Posterior vena cava (tissue), 2 donors: ENCODE results near the gene NDUFA11. TPM values are rescaled to one million over a fixed set of nuclear protein-coding genes. Genes with fewer than 3 reads are reported as not detected.

Experiments
- total RNA-seq, 2 donors: library from RNA; stranded (reverse); fragmentation: NEBNext Ultra II Directional; extraction: Animal tissue kit (Norgen Biotek cat#: 25700); gene quantifications; one replicate each; pipeline ENCODE4 v1.2.1, GENCODE V29; 2021
- donor health status: DM: yes; HTN: yes; CAD: no.
- donor health status: DM: yes; HTN: yes; CAD: no.

NDUFA11 gene
- total RNA-seq, 2 donors from 2014 or later = 161 to 193 TPM

Other genes with a start within 250 kb of the NDUFA11 start
- gene MICOS13, start 223.3 kb downstream of the NDUFA11 start, total RNA-seq = 10 to 100 TPM; 54.1 to 54.4 TPM
- gene HSD11B1L, start 222.8 kb downstream of the NDUFA11 start, total RNA-seq = 1 to 10 TPM; 3.8 to 4.0 TPM
- 100 to 1,000 TPM; 525 to 575 TPM for gene RPL36, start 213.5 kb downstream of the NDUFA11 start, total RNA-seq
- 10 to 100 TPM; 34.8 to 40.4 TPM for gene LONP1, start 183.6 kb downstream of the NDUFA11 start, total RNA-seq
- gene CATSPERD, start 183.2 kb downstream of the NDUFA11 start, total RNA-seq = not detected
- gene PRR22, start 119.0 kb downstream of the NDUFA11 start, total RNA-seq = 1 to 10 TPM in 1 of 2 donors, under 1 TPM in 1; 1.00 to 2.2 TPM
- 10 to 100 TPM; 19.1 to 27.6 TPM for gene DUS3L, start 112.6 kb downstream of the NDUFA11 start, total RNA-seq
- gene NRTN, start 98.7 kb downstream of the NDUFA11 start, total RNA-seq = under 1 TPM in 1 of 2 donors, not detected in 1; 0.52 TPM
- not detected for gene FUT6, start 64.1 kb downstream of the NDUFA11 start, total RNA-seq
- not detected for gene FUT3, start 52.3 kb downstream of the NDUFA11 start, total RNA-seq
- not detected for gene FUT5, start 33.2 kb downstream of the NDUFA11 start, total RNA-seq
- gene VMAC, start 1.1 kb upstream of the NDUFA11 start, total RNA-seq = 1 to 10 TPM; 2.4 to 5.0 TPM
- gene CAPS, start 10.5 kb upstream of the NDUFA11 start, total RNA-seq = 1 to 10 TPM; 3.8 to 8.5 TPM
- gene RANBP3, start 74.3 kb upstream of the NDUFA11 start, total RNA-seq = 10 to 100 TPM; 48.3 to 55.4 TPM
- gene RFX2, start 206.7 kb upstream of the NDUFA11 start, total RNA-seq = 10 to 100 TPM; 20.7 to 21.7 TPM
- gene ACSBG2, start 231.9 kb upstream of the NDUFA11 start, total RNA-seq = not detected